CD4-positive, alpha-beta T cell treated with Interleukin-6 at 100 ng/mL for 8 hours (primary cell): ENCODE measurements around the gene ARIH2.

Source experiments
- DNase-seq: peaks from one replicate; pipeline ENCODE4 v3.0.0-alpha.2; 2020; ENCODE audit warnings: mixed read lengths, low spot score

Gene ARIH2

GRCh38 chr3:48929358-48930035, 10.9 kb downstream of the ARIH2 start:
- DNase-seq = no peak

- no peak for DNase-seq
Measured at GRCh38 chr3:48930590-48930989, 11.9 kb downstream of the ARIH2 start.

DNA sequence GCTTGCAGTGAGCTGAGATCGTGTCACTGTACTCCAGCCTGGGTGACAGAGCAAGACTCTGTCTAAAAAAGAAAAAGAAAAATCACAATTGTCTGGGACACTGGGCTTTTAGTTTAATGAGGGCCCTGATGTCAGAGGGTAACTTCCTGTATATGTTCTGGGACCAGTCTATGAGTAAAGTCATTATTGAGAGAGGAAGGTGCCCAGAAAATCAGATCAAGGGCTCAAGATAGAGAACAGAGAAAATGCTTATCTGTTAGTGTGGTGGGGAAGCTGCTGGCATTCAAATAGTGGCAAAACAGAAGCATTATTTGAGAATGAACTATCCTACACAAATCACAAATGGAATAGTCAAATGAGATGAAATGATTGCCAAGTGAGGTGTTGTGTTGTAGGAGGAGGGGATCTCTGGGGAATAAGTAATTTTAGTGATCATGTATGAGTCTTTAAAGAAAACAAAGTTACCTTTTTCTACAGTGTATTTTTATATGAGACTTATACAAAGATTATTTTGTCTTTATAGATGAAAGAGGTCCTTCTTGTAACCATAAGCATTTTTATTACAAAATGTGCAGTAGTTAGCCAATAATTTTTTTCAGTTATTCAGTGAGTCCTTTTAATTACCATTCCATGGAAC, 13.4 kb downstream of the ARIH2 start:
- no peak for DNase-seq

- no peak for DNase-seq
Measured at GRCh38 chr3:48934333-48934991, 15.8 kb downstream of the ARIH2 start.

DNA sequence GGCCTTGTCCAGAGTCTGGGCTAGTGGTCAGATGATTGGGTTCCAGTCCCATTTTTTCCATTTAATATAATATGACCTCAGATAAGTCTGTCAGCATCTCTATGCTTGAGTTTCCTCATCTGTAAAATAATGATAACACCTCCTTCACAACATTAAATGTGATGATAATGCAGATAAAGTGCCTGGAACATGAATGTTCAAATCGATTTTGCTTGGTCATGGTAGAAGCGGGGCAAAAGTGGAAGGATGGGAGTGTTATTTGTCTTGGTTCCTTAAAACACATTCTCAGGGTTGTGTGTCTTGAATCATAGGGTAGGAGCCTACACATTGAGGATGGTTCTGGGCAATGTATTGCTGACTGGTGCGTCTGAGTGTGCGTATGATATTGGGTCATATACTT, 16.9 kb downstream of the ARIH2 start:
- DNase-seq = no peak

DNA sequence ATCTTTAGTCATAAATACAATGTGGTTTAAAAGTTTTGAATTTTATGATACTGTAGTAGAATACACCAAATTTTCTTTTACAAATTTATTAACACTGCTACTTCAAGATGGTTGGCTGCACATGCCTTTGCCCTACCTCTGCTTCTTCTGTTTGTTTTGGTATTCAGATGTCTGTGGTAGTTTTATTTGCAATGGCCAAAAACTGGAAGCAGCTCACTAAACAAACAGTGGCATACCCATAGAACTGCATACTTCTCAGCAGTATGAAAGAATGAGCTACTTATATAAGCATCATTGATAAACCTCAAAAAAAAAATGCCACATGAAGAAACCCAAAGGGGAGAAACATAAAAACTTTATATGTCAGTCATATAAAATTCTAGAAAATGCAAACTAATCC, 19.5 kb downstream of the ARIH2 start:
- no peak for DNase-seq

DNA sequence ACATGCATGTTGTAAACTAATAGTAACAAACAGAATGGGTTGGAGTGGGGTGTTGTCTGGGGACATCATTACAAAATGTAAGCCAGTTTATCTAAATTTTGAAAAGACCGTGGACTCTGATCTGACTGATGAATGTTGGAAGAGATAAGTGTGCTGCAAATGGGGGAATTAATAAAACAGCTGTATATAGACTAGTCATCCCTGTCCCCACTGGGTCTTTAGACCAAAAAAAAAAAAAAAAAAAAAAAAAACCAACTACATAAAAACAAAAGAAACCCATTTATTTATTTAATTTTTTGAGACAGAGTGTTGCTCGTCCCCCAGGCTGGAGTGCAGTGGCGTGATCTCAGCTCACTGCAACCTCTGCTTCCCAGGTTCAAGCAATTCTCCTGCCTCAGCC, 20.0 kb downstream of the ARIH2 start:
- no peak for DNase-seq

GRCh38 chr3:48945432-48945831, 26.8 kb downstream of the ARIH2 start:
- DNase-seq = no peak

DNA sequence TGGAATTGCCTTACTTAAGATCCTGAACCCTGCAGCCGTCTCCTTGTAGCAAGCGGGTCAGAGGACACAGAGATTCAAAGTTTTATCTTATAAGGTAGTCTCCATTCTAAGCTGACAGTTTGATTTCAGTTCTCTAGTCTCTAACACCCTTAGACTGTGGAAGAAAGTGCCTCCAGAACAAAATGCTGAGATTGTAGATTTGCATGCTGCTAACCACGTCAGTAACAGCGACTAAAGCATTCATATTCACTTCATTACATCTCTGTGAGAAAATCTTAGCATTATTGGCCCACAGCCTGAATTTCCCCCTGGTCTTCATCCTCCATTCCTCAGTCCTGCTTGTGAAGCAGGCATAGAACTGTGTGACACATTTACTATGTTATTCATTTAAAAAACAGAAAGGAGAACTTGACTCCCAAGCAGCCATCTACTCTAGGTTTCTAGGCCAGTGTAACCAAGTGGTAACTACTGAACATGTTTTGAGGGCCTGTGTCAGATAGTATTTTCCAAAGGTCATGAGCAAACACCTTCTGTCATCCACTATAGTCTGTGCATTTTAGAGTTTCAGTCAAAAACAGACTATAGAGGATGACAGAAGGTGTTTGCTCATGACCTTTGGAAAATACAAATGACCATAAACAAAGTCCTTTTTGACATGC, 27.4 kb downstream of the ARIH2 start:
- no peak for DNase-seq

GRCh38 chr3:48949376-48949717, 30.7 kb downstream of the ARIH2 start:
- no peak for DNase-seq

DNA sequence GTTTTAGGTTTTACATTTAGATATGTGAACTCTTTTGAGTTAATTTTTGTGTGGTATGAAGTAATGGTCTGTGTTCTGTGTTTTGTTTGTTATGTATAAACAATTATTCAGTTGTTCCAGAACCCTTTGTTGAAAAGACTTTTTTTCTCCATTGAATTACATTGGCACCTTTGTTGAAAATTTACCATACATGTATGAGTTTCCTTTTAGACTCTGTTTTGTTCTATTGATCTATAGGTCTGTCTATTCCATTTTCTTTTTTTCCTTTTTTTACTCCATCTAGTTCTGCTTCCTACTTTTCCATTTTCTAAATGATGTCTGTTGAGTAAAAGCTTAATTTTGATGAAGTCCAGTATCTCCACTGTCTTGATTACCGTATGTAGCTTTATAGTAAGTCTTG, 31.4 kb downstream of the ARIH2 start:
- no peak for DNase-seq

DNA sequence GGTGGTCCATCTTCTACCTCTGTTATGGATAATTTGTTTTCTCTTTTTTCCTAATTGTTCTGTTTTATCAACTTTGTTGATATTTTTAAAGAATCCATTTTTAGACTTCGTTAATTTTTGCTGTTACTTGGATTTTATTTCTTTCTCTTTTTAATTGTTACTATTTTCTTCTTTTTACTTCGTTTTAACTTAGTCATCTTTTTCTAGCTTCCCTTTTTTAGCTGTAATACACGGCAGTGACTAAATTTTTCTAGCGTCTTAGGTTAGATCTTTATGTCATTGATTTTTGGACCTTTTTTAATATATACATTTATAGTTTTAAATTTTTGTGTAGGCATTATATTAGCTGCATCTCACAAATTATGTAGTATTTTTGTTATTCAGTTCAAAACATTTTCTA, 33.1 kb downstream of the ARIH2 start:
- DNase-seq = no peak

- peak; percentile 39 for DNase-seq
Measured at GRCh38 chr3:48952510-48953118, 34.0 kb downstream of the ARIH2 start.

GRCh38 chr3:48957006-48957705, 38.5 kb downstream of the ARIH2 start:
- no peak for DNase-seq

GRCh38 chr3:48960841-48961413, 42.3 kb downstream of the ARIH2 start:
- DNase-seq = no peak

- no peak for DNase-seq
Measured at GRCh38 chr3:48962340-48962739, 43.7 kb downstream of the ARIH2 start.

- DNase-seq = no peak
Measured at GRCh38 chr3:48962939-48963338, 44.3 kb downstream of the ARIH2 start.

GRCh38 chr3:48963591-48963990, 44.9 kb downstream of the ARIH2 start:
- no peak for DNase-seq

- no peak for DNase-seq
Measured at GRCh38 chr3:48966367-48966766, 47.7 kb downstream of the ARIH2 start.

GRCh38 chr3:48966876-48967361, 48.3 kb downstream of the ARIH2 start:
- no peak for DNase-seq

GRCh38 chr3:48970586-48970985, 51.9 kb downstream of the ARIH2 start:
- DNase-seq = no peak
